Mesenchymal stem cell (in vitro differentiated cells and primary cell): ENCODE results near the gene OR7D2.
A peak's percentile ranks its signal among the peaks of the same experiment; 100 is the strongest.

Source experiments
- DNase-seq: peaks from one replicate; pipeline ENCODE4 v3.0.0-alpha.2; 2013
- H2AFZ ChIP-seq: one replicate; pipeline ENCODE4 v1.6.1; 2013; ENCODE audit warnings: low read depth, mild to moderate bottlenecking, control low read depth, inconsistent platforms, low read length, moderate library complexity
- H2AK5ac ChIP-seq: 2 replicates; pipeline ENCODE4 v1.6.1; 2013; ENCODE audit warnings: low read length, moderate library complexity, mild to moderate bottlenecking, inconsistent platforms; ENCODE audit not compliant: severe bottlenecking
- H2BK120ac ChIP-seq: one replicate; pipeline ENCODE4 v1.6.1; 2013; ENCODE audit warnings: low read depth, mild to moderate bottlenecking, inconsistent platforms, low read length, moderate library complexity
- H2BK12ac ChIP-seq, 2 experiments: one replicate each; pipeline ENCODE4 v1.6.1; 2013; ENCODE audit warnings: inconsistent platforms in 2 of 2, low read length in 2 of 2, mild to moderate bottlenecking in 2 of 2, moderate library complexity in 2 of 2, control low read depth in 1 of 2
- H2BK15ac ChIP-seq: one replicate; pipeline ENCODE4 v1.6.1; 2013; ENCODE audit warnings: mild to moderate bottlenecking, low read depth, inconsistent platforms; ENCODE audit not compliant: poor library complexity, severe bottlenecking
- H2BK5ac ChIP-seq: 2 replicates; pipeline ENCODE4 v1.6.1; 2013; ENCODE audit warnings: low read depth, mild to moderate bottlenecking, low read length, control low read depth, inconsistent platforms; ENCODE audit not compliant: poor library complexity, severe bottlenecking
- H3K14ac ChIP-seq, 2 experiments: one replicate each; pipeline ENCODE4 v1.6.1; 2013; ENCODE audit warnings: inconsistent platforms in 2 of 2, low read length in 2 of 2, control low read depth in 1 of 2, mild to moderate bottlenecking in 1 of 2, moderate library complexity in 1 of 2
- H3K18ac ChIP-seq, 2 experiments: one replicate each; pipeline ENCODE4 v1.6.1; 2013; ENCODE audit warnings: inconsistent platforms in 2 of 2, low read length in 2 of 2, control low read depth in 1 of 2, low read depth in 1 of 2, mild to moderate bottlenecking in 1 of 2
- H3K23ac ChIP-seq, 2 experiments: one replicate each; pipeline ENCODE4 v1.6.1; 2013; ENCODE audit warnings: inconsistent platforms in 2 of 2, low read length in 2 of 2, mild to moderate bottlenecking in 2 of 2, moderate library complexity in 2 of 2, control low read depth in 1 of 2
- H3K27ac ChIP-seq: 2 replicates; pipeline ENCODE4 v1.5.1; 2013; ENCODE audit warnings: mild to moderate bottlenecking, moderate library complexity, low read length, control low read depth, inconsistent platforms; ENCODE audit not compliant: poor library complexity, severe bottlenecking
- H3K27me3 ChIP-seq, 2 experiments: 2 replicates each; pipeline versions ENCODE4 v1.6.1 to v1.7.0; 2013; ENCODE audit warnings: low read length in 2 of 2, mild to moderate bottlenecking in 2 of 2, moderate library complexity in 2 of 2, control low read depth in 1 of 2, inconsistent platforms in 1 of 2; ENCODE audit not compliant: control insufficient read depth in 1 of 2, insufficient read depth in 1 of 2
- H3K36me3 ChIP-seq, 2 experiments: 2 replicates each; pipeline versions ENCODE4 v1.6.1 to v1.7.0; 2013; ENCODE audit warnings: low read length in 2 of 2, control low read depth in 1 of 2, inconsistent platforms in 1 of 2, low read depth in 1 of 2, mild to moderate bottlenecking in 1 of 2; ENCODE audit not compliant: insufficient read depth in 2 of 2, control insufficient read depth in 1 of 2
- H3K4ac ChIP-seq, 2 experiments: one replicate each; pipeline ENCODE4 v1.6.1; 2013; ENCODE audit warnings: inconsistent platforms in 2 of 2, low read length in 2 of 2, mild to moderate bottlenecking in 2 of 2, moderate library complexity in 2 of 2, control low read depth in 1 of 2, low read depth in 1 of 2
- H3K4me1 ChIP-seq: 2 replicates; pipeline ENCODE4 v1.6.1; 2013; ENCODE audit warnings: low read depth, low read length, control low read depth; ENCODE audit not compliant: control insufficient read depth, insufficient read depth
- H3K4me2 ChIP-seq: 2 replicates; pipeline ENCODE4 v1.6.1; 2013; ENCODE audit warnings: low read length, mild to moderate bottlenecking, inconsistent platforms; ENCODE audit not compliant: poor library complexity, severe bottlenecking
- H3K4me3 ChIP-seq, 2 experiments: 2 replicates each; pipeline versions ENCODE4 v1.5.1 to v1.7.0; 2013; ENCODE audit warnings: low read length in 2 of 2, mild to moderate bottlenecking in 2 of 2, control low read depth in 1 of 2, low read depth in 1 of 2; ENCODE audit not compliant: insufficient read depth in 1 of 2
- H3K79me1 ChIP-seq: replicated peaks from 2 replicates; pipeline ENCODE4 v1.6.1; 2013; ENCODE audit warnings: mild to moderate bottlenecking, control low read depth, low read length, inconsistent platforms; ENCODE audit not compliant: poor library complexity, severe bottlenecking
- H3K9ac ChIP-seq: 2 replicates; pipeline ENCODE4 v1.7.0; 2013; ENCODE audit warnings: mild to moderate bottlenecking, low read length, moderate library complexity
- H3K9me3 ChIP-seq: 2 replicates; pipeline ENCODE4 v1.7.0; 2013; ENCODE audit warnings: mild to moderate bottlenecking, low read length; ENCODE audit not compliant: control insufficient read depth
- H4K8ac ChIP-seq: one replicate; pipeline ENCODE4 v1.6.1; 2013; ENCODE audit warnings: inconsistent platforms, mild to moderate bottlenecking, low read length, moderate library complexity
- H4K91ac ChIP-seq: one replicate; pipeline ENCODE4 v1.6.1; 2013; ENCODE audit warnings: mild to moderate bottlenecking, low read length, inconsistent platforms
- WGBS: methylation state at CpG from one replicate; pipeline ENCODE4 v1.1.7; 2013; ENCODE audit warnings: mixed read lengths; 5-methylcytosine and 5-hydroxymethylcytosine counted together

The OR7D2 gene

GRCh38 chr19:9140159-9140874 lies 38.5 kb upstream of the OR7D2 start, which contains the start of gene ZNF317:
TSS of gene ZNF317 (plus strand) at chr19:9140397. CDS start at chr19:9156017, 15,620 bp downstream.
- Histone ChIP-seq H2AK5ac (no peak within 1 kb of the TSS), H3K18ac (peak within 1 kb of the TSS; percentile 67 to 97), H2BK120ac (peak within 1 kb of the TSS; percentile 67), H4K91ac (peak within 1 kb of the TSS; percentile 8), H3K4me1 (peaks cover 2% of the 10 kb centered on the region), H3K4me3 (peak within 1 kb of the TSS; percentile 63 to 99), H4K8ac (peak within 1 kb of the TSS; percentile 93), H3K27me3 (no peaks in the 10 kb centered on the region), H3K9me3 (peaks cover 21% of the 10 kb centered on the region), H2BK5ac (no peak within 1 kb of the TSS), H3K36me3 (peaks cover 0 to 3% of the 10 kb centered on the region in 2 experiments), H3K14ac (peak within 1 kb of the TSS in 1 of 2 experiments; percentile 46), H3K23ac (no peak within 1 kb of the TSS), H3K27ac (no peak within 1 kb of the TSS), H3K79me1 (no peaks in the 10 kb centered on the region), H2BK12ac (no peak within 1 kb of the TSS), H3K9ac (peak within 1 kb of the TSS; percentile 99), H2BK15ac (peak within 1 kb of the TSS; percentile 84), H2AFZ (peak within 1 kb of the TSS; percentile 98), H3K4me2 (peak within 1 kb of the TSS; percentile 82), H3K4ac (peak within 1 kb of the TSS; percentile 20 to 42)
- WGBS: 1% methylated on average over 31 of the region's 43 CpGs
- peak; percentile 94 for DNase-seq

- peaks cover 59% of the 10 kb centered on the region for H3K9me3 ChIP-seq
- no peak overlapping the region for H2AK5ac ChIP-seq
- H2BK5ac ChIP-seq: no peak overlapping the region
- H3K27ac ChIP-seq: no peak overlapping the region
- no peak overlapping the region for H4K91ac ChIP-seq
- no peaks in the 10 kb centered on the region for H3K27me3 ChIP-seq
- no peak overlapping the region for H2BK120ac ChIP-seq
- no peak overlapping the region for H3K14ac ChIP-seq
- H3K4ac ChIP-seq: no peak overlapping the region
- no peak overlapping the region for H3K9ac ChIP-seq
- H2AFZ ChIP-seq: no peak overlapping the region
- 96% methylated on average over 5 of the region's 5 CpGs for WGBS
- H2BK12ac ChIP-seq: no peak overlapping the region
- H3K4me2 ChIP-seq: no peak overlapping the region
- H3K36me3 ChIP-seq: peaks cover 24 to 27% of the 10 kb centered on the region in 2 experiments
- no peak overlapping the region for H4K8ac ChIP-seq
- H3K18ac ChIP-seq: no peak overlapping the region
- H3K23ac ChIP-seq: no peak overlapping the region
- H2BK15ac ChIP-seq: no peak overlapping the region
- no peaks in the 10 kb centered on the region for H3K4me1 ChIP-seq
- peak; percentile 16 for DNase-seq
- H3K79me1 ChIP-seq: peaks cover 6% of the 10 kb centered on the region
- no peak overlapping the region for H3K4me3 ChIP-seq
These were observed 33.9 kb upstream of the OR7D2 start for GRCh38 chr19:9144920-9145319.

- no peak overlapping the region for H3K14ac ChIP-seq
- H3K23ac ChIP-seq: no peak overlapping the region
- no peak overlapping the region for H2AFZ ChIP-seq
- peaks cover 72% of the 10 kb centered on the region for H3K9me3 ChIP-seq
- H2AK5ac ChIP-seq: no peak overlapping the region
- WGBS: no CpG with 5 or more reads among the region's 1 CpG
- H4K8ac ChIP-seq: no peak overlapping the region
- no peaks in the 10 kb centered on the region for H3K27me3 ChIP-seq
- H3K4me2 ChIP-seq: no peak overlapping the region
- no peak overlapping the region for H3K4me3 ChIP-seq
- H4K91ac ChIP-seq: no peak overlapping the region
- H3K4ac ChIP-seq: no peak overlapping the region
- no peak overlapping the region for H2BK12ac ChIP-seq
- H3K4me1 ChIP-seq: no peaks in the 10 kb centered on the region
- no peak overlapping the region for H3K18ac ChIP-seq
- H3K36me3 ChIP-seq: peaks cover 30 to 31% of the 10 kb centered on the region in 2 experiments
- H2BK120ac ChIP-seq: no peak overlapping the region
- no peak overlapping the region for H2BK5ac ChIP-seq
- H3K79me1 ChIP-seq: peaks cover 6% of the 10 kb centered on the region
- DNase-seq: no peak
- H3K9ac ChIP-seq: no peak overlapping the region
- no peak overlapping the region for H3K27ac ChIP-seq
- H2BK15ac ChIP-seq: no peak overlapping the region
These were observed 31.9 kb upstream of the OR7D2 start for GRCh38 chr19:9146882-9147281.

GRCh38 chr19:9148697-9149096 lies 30.1 kb upstream of the OR7D2 start:
- Histone ChIP-seq H2BK12ac (no peak overlapping the region), H2BK120ac (no peak overlapping the region), H3K14ac (no peak overlapping the region), H3K4me3 (peak overlapping the region in 1 of 2 experiments; percentile 32), H4K8ac (no peak overlapping the region), H3K4me2 (no peak overlapping the region), H3K18ac (no peak overlapping the region), H2BK5ac (no peak overlapping the region), H3K27ac (no peak overlapping the region), H3K27me3 (no peaks in the 10 kb centered on the region), H2BK15ac (no peak overlapping the region), H3K79me1 (peaks cover 9% of the 10 kb centered on the region), H2AFZ (no peak overlapping the region), H3K9ac (no peak overlapping the region), H3K4me1 (no peaks in the 10 kb centered on the region), H3K9me3 (peaks cover 84% of the 10 kb centered on the region), H3K36me3 (peaks cover 41 to 47% of the 10 kb centered on the region in 2 experiments), H2AK5ac (no peak overlapping the region), H3K23ac (no peak overlapping the region), H3K4ac (no peak overlapping the region), H4K91ac (no peak overlapping the region)
- DNase-seq: no peak
- 94% methylated on average over 3 of the region's 3 CpGs for WGBS
